ENCODE data around the gene DCX. TPM values are rescaled to one million over a fixed set of nuclear protein-coding genes. Genes with fewer than 3 reads are reported as not detected.

Gene DCX
- total RNA-seq: not detected in 2 replicates

DNA sequence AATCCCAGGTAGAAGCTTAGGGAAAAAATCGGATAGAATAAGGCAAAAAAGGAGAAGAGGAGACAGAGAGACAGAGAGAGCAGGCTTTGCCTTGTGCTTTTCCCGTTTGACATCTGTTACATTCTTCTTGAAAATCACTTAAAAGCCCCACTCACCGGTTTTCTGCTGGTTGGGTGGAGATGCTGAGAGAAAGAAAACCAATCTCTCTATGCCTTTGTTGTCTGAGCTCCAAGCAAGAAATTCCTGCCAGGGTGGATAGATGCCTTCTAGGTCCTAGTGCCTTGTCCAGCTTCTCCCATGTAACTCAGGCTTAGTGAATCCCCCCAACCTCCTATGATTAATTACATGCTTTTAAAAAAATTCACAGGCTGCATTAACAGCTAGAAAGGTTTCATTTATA is at the start of gene DCX:
Gene DCX (minus strand): TSS at position 210 of the 400 bp plus-strand sequence. CDS start 1,794 bp downstream, outside the sequence.
- DNase-seq (ENCODE audit: low read depth, low spot score): no peak

DNA sequence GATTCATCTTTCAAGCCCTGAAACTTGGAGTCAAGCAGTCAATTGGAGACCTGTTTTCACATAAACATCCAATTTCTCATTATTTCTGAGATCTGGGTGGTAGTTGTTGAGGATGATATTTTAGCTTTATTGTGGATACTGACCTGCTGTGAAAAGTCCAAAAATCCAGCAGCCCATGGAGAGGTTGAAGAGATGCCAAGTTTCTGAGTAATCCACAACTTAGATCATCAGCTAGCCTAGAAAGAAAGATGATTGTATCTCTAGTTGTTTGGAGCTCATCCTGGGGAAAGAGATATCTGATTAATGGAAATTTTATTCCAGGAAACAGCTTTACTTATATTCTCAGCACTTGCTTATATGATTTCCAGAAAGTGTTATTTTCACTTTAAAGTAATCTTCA is 48.6 kb upstream of the DCX start:
- DNase-seq (ENCODE audit: low read depth, low spot score): no peak

DNA sequence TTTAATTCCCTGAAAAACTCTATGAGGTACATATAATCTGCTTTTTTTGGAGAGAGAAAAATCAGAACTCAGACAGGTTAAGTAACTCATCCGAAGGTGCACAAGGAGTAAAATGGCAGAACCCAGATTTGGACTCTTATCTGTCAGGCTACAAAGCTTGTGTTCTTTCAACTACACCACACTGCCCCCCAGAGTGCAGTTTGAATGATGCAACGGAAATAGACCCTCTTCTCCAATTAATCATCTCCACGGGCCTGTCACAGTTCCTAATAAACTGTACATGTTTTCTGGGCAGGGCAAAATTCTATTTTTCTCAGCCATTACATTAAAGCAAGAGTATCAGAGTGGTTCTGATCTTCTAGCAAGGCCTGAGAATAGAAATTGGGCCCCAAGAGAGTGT is 35.3 kb upstream of the DCX start:
- DNase-seq (ENCODE audit: low read depth, low spot score): no peak

DNA sequence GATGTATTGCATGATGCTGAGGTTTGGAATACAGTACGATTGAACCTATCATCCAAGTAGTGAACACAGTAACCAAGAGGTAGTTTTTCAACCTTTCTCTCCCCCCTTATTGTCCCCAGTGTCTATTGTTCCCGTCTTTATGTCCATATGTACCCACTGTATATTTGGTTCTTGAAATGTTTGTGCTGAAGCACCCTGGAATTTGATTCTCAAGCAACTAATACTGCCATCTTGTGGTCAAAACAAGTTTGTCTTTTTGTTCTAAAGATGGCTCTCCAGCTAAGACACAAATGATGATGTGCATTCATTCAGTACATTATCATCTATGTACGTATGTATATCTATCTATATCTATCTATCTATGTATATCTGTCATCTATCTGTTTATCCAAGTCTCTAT is 33.5 kb upstream of the DCX start:
- DNase-seq (ENCODE audit: low read depth, low spot score): no peak

DNA sequence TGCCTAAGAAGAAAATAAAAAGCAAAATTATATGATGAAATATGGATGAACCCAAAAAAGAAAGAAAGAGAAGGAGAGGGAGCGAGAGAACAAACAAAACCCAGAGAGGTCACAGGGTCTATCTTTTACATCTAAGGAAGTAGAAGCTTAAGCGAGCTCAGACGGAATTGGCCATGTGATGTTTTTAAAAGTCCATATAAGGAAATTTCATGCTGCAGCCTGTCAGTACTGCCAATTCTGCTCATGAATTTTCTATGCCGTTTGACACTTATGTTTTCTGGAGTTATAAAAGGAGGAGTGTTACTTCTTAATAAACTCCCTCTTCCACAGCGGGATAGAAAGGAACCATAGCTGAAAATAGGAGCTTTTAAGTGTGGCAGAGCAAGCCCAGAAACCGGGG is 32.9 kb upstream of the DCX start:
- DNase-seq (ENCODE audit: low read depth, low spot score): no peak

DNA sequence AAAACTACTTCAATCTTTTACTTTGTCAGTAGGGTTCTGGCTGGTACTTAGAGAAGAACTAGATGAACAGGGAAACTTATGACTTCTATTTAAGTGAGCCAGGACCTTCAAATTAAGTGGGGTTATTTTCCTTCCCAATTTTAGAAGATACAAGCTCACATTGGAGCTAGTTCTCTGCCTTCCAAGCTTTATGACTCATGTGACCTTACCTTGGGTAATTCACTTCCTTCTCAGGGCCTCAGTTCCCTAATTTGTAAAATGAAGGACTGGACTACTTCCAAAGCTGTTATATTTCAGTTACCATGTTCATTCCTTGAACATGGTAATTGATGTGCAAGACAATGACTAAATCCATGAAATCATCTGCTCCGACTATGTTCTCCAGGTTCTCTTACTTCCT is 32.0 kb upstream of the DCX start:
- no peak for DNase-seq (ENCODE audit: low read depth, low spot score)

DNA sequence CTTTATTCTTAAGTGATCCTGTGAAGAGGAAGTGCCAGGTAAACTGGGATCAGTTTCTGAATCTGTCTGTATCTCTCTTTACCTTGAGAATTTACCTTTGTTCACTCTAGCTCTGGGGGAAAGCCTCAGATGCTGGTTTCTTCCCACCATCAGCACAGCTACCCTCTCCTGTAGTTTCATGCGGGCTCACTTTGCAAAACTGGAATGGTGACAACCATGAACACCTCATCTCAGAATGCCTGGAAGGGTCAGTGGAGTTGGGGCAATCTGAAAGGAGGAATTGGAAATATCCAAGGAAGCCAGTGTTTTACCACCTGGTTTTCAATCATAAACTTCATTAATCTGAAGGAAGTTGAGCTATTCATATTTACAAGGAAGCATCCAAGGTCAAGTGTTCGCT is 30.8 kb upstream of the DCX start:
- DNase-seq (ENCODE audit: low read depth, low spot score): no peak

DNA sequence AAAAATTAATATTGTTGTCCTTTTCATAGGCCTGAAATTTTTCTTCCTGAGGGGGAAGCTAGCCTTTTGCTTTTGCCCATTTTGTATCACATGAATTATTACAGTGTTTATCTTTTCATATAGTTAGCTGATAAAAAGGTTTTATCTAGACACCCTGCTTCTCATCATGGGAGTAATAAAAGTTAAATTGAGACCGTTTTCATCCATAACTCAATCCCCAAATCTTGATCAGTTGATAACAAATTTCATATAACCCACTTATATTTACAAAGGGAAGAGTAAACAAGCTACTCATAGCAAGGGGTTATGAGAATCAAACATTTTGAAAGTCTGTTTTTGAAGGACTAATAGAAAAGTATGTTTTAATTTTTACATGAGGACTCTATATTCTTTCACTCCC is 23.5 kb upstream of the DCX start:
- no peak for DNase-seq (ENCODE audit: low read depth, low spot score)

DNA sequence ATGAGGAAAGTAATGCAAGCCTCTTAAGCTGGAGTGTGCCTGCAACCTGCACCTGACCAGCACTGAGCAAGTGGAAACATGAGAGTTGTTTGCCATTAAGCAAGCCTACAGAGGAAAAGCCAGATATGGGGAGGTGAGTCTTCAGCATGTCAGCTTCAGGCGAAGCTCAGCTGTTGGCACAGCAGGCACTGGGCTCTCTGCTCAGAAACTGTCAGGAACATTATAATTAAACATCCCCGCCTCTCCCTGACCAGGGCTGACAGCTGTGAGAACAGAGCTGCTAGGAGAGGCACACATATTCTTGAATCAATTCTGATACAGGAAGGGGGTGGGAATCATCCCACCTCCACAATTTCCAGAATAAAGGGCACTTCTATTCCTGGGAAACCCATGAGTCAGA is 19.0 kb upstream of the DCX start:
- no peak for DNase-seq (ENCODE audit: low read depth, low spot score)

DNA sequence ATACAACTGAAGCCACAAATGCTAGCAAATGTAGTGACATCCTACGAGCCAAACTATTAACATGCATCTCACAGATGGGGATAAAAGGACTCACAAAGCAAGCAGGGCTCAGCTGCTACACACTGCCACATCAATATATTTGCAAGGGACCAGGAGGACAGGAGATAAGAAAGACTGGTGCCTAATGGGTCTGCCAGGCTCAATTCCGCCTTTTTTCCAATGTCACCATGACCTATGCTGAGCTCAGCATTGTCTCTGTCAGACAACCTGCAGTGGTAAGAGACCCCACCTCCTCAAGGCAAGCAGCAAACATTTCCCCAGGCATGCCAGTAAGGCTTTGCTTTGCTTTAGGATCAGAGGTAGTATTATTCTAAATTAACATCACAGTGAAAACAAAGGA is 435 bp downstream of the DCX start:
- no peak for DNase-seq (ENCODE audit: low read depth, low spot score)

DNA sequence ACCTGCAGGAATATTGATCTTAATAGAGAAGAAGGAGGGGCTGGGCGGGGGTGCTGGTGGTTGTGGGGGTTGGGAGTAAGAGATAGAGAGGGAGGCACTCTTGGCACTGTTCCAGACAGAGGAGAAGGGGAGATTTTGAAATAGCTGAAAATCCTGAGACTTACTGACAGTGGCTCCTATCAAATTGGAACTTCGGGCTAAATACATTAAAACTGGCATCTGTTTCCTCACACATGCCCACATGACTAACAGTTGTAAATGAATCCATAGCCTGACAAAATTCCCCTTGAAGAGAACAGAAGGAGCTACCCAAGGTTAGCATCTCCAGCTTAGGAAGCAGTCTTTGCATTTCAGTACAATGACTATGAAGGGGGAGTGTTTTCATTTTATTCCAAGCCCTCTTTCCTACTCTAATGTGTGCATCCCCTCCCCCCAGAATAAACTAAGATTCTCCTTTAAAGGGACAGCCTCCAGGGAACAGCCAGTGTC is 1.4 kb downstream of the DCX start:
- no peak for DNase-seq (ENCODE audit: low read depth, low spot score)

DNA sequence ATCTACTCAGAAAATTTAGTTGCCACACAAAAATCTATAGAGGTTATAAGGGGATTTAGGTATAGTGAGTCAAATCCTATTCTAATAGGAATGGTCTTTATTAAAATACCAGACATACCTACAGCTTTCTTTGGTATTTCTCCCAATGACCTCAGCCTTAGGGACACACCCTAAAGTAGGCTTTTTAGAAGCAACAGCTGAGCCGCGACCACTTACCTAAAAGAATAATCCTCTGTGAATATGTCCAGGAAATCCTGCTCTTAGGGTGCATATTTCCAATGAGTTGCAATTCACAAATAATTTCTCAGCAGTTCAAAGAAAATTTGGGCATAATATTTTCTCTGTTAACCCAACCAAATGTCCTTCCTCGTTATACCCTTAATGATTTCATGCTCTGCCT is 2.7 kb downstream of the DCX start:
- no peak for DNase-seq (ENCODE audit: low read depth, low spot score)

DNA sequence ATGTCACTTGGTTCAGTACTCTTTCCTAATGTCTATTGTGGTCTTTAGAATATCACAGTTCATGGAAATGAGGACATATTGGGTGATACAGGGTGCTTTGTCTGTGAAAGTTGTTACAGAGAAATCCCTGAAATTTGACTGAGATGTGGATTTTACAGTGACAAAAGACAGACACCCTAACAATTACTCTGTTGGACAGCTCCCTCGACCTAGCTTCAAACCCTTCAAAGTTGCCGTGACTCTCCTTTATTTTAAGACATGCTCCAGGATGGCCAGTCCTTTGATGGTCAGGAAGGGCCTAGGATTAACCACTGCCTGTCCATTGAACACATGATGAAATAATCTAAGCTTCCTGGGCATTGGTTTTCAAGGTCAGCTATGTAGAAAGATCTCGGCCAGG is 4.0 kb downstream of the DCX start:
- DNase-seq (ENCODE audit: low read depth, low spot score): no peak

DNA sequence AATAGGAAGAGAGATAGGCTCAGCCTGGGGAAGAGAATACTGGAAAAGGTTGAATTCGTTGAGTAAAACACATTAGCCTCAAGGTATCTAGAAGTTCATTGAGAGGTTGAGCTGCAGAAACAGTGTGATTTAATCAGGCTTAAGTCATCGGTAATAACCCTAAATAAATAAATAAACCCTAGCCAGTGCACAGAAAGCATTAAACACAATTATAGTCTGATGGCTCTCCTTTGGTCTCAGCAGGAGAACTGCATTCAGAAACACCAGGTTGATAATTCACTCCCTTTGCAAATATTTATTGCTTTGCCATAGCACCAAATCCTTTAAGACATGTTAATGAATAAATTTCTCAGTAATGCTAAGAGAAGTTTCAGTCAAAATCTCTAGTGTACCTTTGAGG is 9.6 kb downstream of the DCX start:
- no peak for DNase-seq (ENCODE audit: low read depth, low spot score)

DNA sequence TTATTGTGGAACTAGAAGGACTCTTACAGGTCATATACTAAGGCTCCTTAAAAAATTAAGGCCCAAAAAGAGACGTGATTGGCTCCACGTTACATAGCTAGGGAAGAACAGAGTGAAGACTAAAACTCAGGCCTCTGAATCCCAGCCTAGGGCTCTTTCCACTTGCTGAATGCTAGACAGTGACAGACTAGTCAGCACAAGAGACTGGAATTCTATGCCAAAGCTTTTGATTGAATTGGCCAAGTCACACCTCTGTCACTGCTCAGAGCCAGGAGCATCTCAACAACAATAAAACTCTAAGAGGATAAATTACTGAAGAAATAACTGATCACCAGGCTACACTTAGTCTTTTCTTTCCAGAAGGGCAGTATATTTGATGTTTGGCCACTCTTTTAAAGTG is 16.8 kb downstream of the DCX start:
- DNase-seq (ENCODE audit: low read depth, low spot score): no peak

DNA sequence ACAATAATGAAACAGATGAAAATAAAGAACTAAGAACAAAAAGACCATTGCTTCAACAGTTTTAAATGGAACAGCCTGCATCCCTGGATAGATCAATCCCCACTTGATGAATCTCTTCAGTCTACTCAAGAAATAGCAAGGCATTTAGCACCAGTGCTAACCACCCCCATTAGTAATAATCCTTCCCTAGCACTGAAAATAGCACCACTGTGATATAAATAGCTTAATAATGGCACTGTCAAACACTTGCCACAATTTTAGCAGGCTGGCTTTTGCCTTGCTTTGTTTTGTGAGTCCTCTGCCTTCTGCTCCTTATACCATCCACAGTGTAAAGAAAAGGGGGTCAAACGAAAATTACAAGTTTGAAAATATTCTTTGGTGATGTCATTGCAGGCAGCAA is 17.4 kb downstream of the DCX start:
- no peak for DNase-seq (ENCODE audit: low read depth, low spot score)

DNA sequence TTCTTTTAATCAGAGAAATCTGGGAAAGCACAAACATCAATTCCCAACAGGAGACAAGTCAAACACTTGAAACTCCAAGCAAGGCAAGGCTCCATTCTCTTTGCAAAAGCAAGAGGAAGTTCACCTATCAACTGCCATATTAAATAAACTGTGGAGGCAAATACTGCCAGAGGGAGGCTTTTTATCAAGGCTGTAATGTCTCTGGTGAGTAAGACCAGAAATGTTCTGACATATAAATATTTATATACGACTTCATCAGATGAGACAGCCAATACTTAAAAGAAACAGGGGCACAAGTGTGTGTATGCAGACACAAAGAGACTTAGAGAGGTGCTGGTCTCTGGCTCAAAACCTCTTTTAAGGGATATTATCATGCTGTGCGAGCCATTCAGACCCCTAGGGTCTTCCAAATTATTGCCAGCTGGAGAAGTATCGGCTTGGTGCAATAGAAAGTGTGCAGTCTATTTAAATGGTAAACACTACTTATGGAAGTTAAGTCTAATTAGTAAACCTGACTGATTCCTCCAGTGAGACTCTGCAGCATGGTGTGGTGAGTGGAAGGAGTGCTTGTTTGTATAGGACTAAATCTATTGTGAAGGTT is 24.4 kb downstream of the DCX start:
- DNase-seq (ENCODE audit: low read depth, low spot score): no peak

DNA sequence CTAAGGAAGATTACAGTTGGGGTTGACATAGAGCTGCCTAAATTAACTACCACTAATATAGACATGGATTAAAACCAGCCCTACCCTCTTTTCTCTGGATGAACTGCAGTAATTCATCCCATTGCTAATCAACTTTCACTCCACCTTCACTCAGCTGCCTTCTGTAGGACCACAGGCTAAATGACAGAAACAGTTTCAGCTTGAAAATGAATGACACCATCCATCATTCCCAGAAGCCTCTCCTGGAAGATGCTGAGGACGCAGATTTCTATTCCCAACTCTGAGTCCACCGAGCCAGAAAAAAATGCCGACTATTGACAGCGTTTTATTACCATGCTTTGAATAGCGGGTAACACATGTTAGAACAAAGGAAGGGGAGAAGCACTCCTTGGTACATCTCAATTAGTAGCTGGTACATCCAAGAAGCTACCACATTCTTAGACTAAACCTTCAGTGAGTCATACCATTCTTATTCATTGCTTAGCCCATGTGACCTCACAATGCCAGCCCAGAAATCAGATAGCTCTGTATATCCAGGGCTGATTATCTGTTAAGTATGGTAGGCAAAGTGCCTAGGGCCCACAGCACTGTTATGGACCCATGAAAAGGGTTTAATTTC is 25.3 kb downstream of the DCX start:
- no peak for DNase-seq (ENCODE audit: low read depth, low spot score)

DNA sequence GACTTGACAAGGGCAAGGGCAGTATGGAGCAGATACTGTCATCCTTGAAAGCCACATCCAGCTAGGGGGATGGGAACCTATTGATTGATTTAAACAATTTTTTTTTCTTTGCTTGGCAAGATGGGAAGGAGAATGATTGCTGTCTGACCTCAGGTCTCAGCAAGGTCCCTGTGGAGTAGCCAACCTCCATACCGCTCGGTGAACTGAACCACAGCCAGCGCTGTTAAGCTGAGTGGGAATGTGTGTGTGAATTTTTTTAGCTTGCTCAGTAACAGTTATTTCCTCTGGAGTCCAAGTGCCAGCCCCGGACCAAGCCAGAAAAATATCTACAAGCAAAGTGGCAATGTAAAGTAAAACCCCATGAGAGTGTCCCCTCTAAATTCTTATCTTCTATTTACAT is 25.9 kb downstream of the DCX start:
- no peak for DNase-seq (ENCODE audit: low read depth, low spot score)

DNA sequence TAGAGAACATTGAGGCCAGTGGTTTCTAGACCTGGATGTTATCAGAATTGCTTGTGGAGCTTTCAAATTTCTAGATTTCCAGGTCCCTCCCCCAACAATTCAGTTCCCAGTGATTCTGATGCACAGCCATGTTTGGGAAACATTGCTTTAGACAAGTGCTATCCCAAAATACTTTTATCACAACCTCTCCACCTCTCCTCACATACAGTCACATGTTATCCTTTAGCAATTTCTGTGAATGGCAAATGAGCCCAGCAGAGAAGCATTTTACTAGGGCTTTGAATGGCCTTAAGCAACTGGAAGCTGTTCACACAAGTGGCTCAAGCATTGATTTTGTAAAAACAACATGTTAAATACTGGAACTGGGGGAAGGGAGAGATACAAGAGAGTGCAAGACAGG is 29.7 kb downstream of the DCX start:
- no peak for DNase-seq (ENCODE audit: low read depth, low spot score)

DNA sequence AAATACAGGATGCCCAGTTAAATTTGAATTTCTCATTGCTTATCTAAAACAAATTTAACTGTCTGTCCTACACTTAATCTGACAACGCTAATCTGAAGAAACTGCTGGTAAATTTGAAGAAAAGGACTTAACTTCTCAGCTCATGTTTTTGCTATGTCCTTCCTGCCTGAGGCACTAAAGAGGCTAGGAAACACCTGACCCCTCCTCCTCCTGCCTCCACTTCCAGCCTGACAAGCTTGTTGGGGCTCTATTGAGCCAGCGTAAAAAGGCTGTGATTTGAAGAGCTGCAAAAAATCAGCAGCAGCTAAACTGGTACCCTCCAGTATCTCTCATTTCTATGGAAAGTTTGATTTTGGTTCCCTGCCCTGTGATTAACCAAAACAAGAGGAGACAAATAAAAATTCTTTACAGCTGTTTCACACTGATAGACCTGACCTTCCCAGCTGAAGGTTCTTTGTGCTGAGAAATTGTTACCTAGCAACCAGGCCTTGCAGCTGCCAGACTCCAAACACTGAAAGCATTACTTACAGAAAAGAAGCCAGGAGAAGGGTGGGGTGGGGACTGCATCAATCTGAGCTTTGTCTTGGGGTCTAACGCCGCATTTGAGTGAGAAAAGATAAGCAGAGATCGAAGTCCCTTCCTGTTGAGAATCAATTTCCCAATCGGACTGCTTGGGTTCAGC is 35.0 kb downstream of the DCX start:
- DNase-seq (ENCODE audit: low read depth, low spot score): no peak

DNA sequence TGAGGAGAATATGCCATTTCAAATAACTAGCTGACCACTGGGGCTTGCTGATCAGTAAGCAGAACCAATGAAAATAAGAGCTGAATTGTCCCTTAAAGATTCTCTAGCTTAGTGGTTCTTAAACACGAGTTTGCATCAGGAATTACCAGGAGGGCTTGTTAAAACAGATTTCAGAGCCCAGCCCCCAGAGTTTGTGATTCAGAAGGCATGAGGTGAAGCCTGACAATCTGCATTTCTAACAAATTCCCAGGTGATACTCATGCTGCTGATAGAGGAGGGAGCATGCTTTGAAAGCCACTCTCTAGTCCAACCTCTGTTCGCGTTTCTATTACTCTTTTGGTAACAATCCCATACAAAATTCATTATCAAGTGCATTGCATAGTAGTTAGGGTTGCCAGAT is 35.5 kb downstream of the DCX start:
- DNase-seq (ENCODE audit: low read depth, low spot score): no peak

DNA sequence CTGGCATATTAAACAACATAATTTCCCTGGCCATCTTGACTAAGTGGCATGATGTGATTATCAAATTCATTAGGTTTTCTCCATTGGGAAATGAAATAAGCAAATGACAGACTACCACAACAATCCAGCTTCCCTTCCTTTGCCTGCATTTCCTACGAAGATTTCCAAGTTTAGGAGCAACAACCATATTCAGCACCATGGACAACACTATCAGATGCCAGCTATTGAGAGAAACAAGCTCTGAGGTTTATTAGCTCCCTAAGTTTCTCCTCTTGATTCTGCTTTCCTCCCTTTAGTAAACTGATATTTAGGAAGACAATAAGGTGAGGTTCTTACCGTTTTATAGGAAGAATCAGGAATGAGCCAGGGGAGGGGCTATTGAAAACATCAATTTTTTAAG is 36.2 kb downstream of the DCX start:
- no peak for DNase-seq (ENCODE audit: low read depth, low spot score)

Data from pulmonary artery endothelial cell (primary cell).